H4 (cell line): Measurements from ENCODE around the gene FBXL15. TPM values are rescaled to one million over a fixed set of nuclear protein-coding genes. Genes with fewer than 3 reads are reported as not detected.
A peak's percentile ranks its signal among the peaks of the same experiment; 100 is the strongest.

Experiments
- DNase-seq: peaks from one replicate; pipeline ENCODE4 v3.0.0-alpha.2; 2015; ENCODE audit warnings: low spot score
- total RNA-seq: library from RNA; depleted of rRNA; stranded (reverse); fragments of >200 nt; shearing (Covaris generic); gene quantifications from 2 replicates; pipeline ENCODE4 v1.2.3, GENCODE V29; 2014; rRNA removed

Gene FBXL15
- total RNA-seq = 7.3 and 10.3 TPM in 2 replicates

- DNase-seq = peak; percentile 94
These were observed at the start of gene FBXL15 for GRCh38 chr10:102420714-102421506. Gene FBXL15, plus strand, starts transcription at chr10:102420836. Its CDS starts 294 bp downstream, at chr10:102421130.

- DNase-seq = no peak
These were observed 49.3 kb upstream of the FBXL15 start for GRCh38 chr10:102371295-102371694.

DNA sequence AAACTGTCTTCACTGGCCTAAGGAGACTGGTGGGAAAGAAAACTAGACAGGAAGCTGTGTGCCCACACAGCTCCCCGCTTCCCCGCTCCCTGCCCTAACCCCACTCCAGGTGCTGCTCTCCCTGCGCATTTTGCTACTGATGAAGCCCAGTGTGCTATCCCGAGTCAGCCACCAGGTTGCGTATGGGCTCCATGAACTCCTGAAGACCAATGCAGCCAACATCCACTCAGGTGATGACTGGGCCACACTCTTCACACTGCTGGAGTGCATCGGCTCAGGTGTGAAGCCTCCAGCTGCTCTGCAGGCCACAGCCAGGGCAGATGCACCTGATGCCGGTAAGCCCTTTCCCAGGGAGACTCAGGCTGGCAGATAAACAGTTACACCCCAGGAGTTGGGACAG, 45.4 kb upstream of the FBXL15 start:
- DNase-seq = no peak

DNA sequence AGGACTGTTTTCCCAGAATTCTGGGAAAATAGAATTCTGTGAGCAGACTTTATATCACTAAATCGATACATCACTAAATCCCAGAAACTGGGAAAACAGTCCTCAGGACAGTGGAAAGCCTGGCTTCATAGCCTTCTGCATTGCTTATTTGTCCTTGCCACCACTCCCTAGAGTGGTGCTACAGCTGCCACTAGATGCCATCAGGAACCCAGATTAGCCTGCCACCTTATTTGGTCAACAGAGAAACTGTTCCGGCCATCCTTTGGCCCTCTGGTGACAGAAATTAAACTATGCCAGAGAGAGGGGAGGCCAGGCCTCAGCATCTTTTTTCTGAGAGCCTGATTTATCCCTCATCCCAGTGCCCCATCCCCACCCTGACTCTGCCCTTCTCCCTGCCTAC, 44.8 kb upstream of the FBXL15 start:
- no peak for DNase-seq

DNA sequence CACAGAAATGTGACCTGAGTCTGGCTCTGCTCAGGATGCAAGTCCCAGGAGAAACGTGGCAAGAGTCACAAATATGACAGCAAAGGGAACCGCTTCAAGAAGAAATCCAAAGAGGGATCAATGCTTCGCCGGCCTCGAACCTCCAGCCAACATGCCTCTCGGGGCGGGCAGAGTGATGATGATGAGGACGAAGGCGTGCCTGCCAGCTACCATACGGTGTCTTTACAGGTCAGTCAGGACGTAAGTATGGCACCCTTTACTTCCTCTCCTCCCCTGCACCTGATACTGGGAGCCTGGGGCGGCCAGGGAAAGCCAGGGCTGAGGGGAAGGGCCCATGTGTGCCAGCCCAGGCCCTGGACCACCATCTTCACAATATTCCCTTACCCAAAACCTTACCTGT, 43.7 kb upstream of the FBXL15 start:
- no peak for DNase-seq

GRCh38 chr10:102379383-102379782, 41.3 kb upstream of the FBXL15 start:
- no peak for DNase-seq

DNA sequence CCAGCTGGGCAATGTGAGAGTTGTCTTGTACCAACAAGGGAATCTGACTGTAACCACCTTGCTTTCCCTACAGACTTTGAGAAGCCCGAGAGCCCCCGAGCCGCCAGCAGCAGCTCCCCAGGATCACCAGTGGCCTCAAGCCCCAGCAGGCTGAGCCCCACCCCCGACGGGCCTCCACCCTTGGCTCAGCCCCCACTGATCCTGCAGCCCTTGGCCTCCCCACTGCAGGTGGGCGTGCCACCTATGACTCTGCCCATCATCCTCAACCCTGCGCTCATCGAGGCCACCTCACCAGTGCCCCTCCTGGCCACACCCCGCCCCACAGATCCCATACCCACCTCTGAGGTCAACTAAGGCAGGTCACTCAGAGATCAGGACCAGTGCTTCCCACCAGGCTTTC, 38.7 kb upstream of the FBXL15 start:
- DNase-seq = no peak

DNA sequence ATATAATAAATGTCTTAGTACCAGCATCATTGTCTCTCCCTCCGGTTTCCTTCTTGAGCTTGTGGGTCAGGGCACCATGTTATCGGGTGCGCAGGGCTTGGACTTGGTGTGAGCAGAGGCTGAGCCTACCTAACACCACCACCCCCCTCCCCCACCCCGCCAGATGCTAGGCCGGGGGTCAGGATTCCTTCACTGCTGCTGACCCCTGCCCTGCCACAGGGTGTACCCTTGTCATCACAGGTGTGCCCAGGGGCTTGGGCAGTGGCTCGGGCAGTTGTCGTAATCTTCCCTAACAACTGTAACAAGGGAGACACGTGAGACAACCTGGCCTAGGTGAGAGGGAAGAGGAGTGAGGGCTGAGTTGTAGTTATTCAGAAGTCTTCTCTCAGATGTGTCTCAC, 37.8 kb upstream of the FBXL15 start:
- no peak for DNase-seq

GRCh38 chr10:102384053-102384452, 36.6 kb upstream of the FBXL15 start:
- DNase-seq = no peak

DNA sequence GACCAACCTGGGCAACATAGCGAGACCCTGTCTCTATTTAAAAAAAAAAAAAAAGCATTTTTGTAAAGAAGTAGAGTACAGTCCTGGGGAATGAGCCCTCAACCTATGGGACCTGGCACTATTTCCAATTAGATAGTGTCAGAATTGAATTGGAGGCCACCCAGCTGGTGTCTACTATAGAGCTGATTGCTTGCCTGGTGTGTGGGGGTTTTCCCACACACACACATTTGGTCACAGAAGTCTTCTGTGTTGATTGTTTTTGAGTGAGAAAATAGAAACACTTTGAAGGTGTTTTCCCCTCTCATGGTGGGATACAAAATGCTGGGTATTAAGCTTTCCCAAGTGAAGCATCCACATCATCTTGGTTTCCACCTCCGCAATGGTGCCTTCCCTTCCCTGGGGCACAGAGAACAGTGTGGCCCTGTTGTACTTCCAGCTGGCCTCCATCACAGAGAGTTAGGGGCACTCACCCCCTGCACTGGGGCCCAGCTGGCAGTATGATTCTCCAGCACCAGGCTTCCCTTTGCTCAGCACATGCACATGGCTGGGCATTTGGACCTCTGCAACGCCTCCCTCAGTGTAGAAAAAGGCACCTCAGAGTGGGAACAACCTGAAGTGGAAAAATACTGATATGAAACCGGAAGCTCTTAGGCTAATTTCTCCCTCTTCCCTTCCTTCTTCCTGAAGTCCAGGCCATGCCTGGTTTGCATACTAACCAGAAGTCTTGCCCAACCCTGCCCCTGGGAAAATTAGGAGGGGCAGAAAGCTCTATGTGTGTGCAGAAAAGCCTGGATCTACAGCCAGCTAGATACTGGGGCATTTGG, 35.8 kb upstream of the FBXL15 start:
- DNase-seq = no peak

- no peak for DNase-seq
These were observed 30.7 kb upstream of the FBXL15 start for GRCh38 chr10:102389894-102390293.

GRCh38 chr10:102392306-102392705, 28.3 kb upstream of the FBXL15 start:
- DNase-seq = no peak

DNA sequence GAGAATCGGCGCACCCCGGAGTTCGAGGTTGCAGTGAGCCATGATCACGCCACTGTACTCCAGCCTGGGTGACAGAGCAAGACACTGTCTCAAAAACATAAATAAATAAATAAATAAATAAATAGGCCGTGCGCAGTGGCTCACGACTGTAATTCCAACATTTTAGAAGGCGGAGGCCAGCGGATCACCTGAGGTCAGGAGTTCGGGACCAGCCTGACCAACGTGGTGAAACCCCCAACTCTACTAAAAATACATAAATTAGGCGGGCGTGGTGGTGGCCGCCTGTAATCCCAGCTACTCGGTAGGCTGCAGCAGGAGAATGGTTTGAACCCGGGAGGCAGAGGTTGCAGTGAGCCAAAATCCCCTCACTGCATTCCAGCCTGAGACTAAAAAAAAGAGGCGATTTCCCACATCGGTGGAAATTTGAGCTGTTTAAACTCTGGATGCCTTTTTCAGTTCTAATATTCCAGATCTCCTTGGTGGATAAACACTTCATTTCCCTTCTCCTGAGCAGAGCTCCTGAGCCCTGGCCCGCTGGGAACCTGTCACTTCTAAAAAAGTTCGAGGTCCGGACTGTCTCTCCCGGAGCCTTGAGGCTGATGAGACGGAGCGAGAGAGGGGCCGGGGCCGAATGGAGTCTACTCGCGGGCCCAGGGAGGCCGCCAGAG, 27.1 kb upstream of the FBXL15 start:
- no peak for DNase-seq

DNA sequence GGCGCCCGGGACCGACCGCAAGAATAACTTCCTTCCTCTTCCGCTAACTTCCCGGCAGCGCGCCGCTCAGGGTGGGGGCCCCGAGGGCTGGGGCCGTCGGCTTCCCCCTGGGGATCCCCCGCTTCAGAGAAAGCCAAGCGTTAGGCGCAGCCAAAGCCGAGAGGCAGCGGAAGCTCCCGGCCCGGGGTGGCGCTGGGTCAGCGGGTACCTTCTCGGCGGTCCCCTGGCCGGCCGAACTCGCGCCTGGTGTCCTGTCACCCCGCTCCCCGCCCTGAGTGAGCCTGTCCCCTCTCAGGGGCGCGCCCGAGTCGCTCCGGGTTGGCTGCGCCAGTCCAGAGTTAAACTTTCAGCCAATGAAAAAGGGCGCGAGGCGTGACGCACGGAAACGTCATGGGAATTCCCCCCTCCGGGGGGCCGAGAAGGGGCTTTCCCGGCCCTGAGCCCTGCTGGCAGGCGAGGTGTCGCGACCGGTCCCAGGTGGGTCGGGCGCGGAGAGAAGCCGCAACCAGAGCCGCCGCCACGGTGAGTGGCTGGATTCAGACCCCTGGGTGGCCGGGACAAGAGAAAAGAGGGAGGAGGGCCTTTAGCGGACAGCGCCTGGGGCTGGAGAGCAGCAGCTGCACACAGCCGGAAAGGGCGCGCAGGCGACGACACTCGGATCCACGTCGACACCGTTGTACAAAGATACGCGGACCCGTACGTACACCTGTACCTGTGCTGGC, 26.4 kb upstream of the FBXL15 start:
- peak; percentile 82 for DNase-seq

- peak; percentile 26 for DNase-seq
These were observed 25.7 kb upstream of the FBXL15 start for GRCh38 chr10:102394801-102395399.

DNA sequence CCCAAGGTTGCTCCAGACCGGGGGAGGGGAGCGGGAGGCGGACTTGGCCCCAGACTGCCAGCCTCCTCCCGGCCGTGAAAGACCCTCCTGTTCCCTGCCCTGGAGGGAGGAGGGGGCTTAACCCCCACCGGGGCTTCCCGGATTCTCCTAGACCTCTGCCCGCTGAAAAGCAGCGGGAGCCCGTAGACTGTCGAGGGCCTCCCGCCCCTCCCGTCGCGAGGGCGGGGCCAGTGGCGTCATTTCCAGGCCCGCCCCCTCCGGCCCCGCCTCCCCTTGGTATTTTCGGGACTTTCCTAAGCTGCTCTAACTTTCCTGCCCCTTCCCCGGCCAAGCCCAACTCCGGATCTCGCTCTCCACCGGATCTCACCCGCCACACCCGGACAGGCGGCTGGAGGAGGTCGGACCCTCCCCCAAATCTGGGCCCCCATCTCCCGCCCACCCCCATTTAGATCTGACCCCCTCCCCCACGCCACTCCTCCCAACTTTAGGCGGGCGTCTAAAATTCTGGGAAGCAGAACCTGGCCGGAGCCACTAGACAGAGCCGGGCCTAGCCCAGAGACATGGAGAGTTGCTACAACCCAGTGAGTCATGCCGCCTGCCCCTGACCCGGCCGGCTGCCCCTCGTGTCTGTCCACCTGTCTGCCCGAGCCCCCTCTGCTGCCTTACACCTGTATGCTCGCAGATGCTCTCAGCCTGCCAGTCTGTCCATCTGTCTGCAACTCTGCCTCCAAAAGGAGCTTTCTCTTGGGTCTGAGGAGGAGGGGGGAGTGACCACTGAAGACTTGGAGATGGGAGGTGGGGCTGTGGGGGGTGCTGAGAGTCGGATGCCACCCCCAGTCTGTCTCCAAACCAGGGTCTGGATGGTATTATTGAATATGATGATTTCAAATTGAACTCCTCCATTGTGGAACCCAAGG, 25.0 kb upstream of the FBXL15 start, which contains the start of gene NFKB2:
TSS of gene NFKB2 (plus strand) at position 306 of the 917 bp plus-strand sequence. CDS start at position 561, 255 bp downstream.
- peak; percentile 59 for DNase-seq

- DNase-seq = no peak
These were observed 24.4 kb upstream of the FBXL15 start for GRCh38 chr10:102396317-102396650.

DNA sequence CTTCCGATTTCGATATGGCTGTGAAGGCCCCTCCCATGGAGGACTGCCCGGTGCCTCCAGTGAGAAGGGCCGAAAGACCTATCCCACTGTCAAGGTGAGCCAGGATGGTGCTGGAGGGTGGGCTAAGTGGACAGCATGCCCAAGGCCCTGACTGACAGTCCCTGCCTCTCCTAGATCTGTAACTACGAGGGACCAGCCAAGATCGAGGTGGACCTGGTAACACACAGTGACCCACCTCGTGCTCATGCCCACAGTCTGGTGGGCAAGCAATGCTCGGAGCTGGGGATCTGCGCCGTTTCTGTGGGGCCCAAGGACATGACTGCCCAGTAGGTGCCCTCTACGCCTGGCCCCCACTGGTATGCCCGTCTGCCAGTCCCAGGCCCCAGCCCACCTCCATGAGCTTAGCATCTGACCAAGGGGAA, 23.9 kb upstream of the FBXL15 start:
- DNase-seq = no peak

DNA sequence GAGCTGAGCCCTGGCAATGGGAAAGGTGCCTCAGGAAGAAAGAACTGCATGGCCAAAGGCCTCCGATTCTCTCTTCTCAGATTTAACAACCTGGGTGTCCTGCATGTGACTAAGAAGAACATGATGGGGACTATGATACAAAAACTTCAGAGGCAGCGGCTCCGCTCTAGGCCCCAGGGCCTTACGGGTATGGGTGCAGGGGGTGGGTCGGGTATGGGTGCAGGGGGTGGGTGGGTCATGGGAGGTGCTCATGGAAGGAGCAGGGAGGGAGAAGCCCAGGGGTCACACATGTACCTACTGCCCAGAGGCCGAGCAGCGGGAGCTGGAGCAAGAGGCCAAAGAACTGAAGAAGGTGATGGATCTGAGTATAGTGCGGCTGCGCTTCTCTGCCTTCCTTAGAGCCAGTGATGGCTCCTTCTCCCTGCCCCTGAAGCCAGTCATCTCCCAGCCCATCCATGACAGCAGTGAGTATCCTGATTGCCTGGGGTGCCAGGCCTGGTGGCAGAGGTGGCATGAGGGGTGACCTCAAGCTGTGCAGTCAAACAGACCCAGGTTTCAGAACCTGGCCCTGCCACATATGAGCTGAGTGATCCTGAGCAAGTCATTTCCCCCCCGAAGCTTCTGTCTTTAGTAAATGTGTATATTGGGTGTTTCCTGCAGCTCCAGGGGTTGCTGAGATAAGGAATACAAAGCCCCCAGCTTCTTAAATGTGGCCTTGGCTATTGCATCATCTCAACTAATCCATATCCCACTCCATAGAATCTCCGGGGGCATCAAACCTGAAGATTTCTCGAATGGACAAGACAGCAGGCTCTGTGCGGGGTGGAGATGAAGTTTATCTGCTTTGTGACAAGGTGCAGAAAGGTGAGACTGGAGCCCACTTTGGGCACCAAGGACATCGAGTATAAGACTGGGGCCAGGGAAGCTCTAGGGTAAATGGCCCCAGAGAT, 23.1 kb upstream of the FBXL15 start:
- no peak for DNase-seq
